Measurements from ENCODE around the gene CCSER1.

CCSER1 gene

GRCh38 chr4:90982813-90983212, 855.6 kb downstream of the CCSER1 start:
- Histone ChIP-seq H3K27ac (ENCODE audit: low read length) (no peak overlapping the region), H3K4me3 (ENCODE audit: low read length) (no peak overlapping the region), H3K9me3 (ENCODE audit: insufficient read depth, low read depth, low read length) (no peaks in the 10 kb centered on the region), H3K9ac (ENCODE audit: low read depth, low read length) (no peak overlapping the region), H3K4me1 (ENCODE audit: insufficient read depth, low read length) (no peaks in the 10 kb centered on the region), H3K27me3 (ENCODE audit: insufficient read depth, low read length) (no peaks in the 10 kb centered on the region), H3K36me3 (ENCODE audit: insufficient read depth, low read depth, low read length) (no peaks in the 10 kb centered on the region)

GRCh38 chr4:90990284-90990683, 863.1 kb downstream of the CCSER1 start:
- Histone ChIP-seq H3K4me3 (ENCODE audit: low read length) (no peak overlapping the region), H3K36me3 (ENCODE audit: insufficient read depth, low read depth, low read length) (no peaks in the 10 kb centered on the region), H3K9me3 (ENCODE audit: insufficient read depth, low read depth, low read length) (no peaks in the 10 kb centered on the region), H3K9ac (ENCODE audit: low read depth, low read length) (no peak overlapping the region), H3K4me1 (ENCODE audit: insufficient read depth, low read length) (no peaks in the 10 kb centered on the region), H3K27ac (ENCODE audit: low read length) (no peak overlapping the region), H3K27me3 (ENCODE audit: insufficient read depth, low read length) (no peaks in the 10 kb centered on the region)

- no peaks in the 10 kb centered on the region for H3K27me3 ChIP-seq (ENCODE audit: insufficient read depth, low read length)
- H3K27ac ChIP-seq (ENCODE audit: low read length) = no peak overlapping the region
- no peak overlapping the region for H3K4me3 ChIP-seq (ENCODE audit: low read length)
- H3K9ac ChIP-seq (ENCODE audit: low read depth, low read length) = no peak overlapping the region
- H3K4me1 ChIP-seq (ENCODE audit: insufficient read depth, low read length) = no peaks in the 10 kb centered on the region
- H3K36me3 ChIP-seq (ENCODE audit: insufficient read depth, low read depth, low read length) = no peaks in the 10 kb centered on the region
- H3K9me3 ChIP-seq (ENCODE audit: insufficient read depth, low read depth, low read length) = no peaks in the 10 kb centered on the region
Measured at GRCh38 chr4:90992213-90992612, 865.0 kb downstream of the CCSER1 start.

DNA sequence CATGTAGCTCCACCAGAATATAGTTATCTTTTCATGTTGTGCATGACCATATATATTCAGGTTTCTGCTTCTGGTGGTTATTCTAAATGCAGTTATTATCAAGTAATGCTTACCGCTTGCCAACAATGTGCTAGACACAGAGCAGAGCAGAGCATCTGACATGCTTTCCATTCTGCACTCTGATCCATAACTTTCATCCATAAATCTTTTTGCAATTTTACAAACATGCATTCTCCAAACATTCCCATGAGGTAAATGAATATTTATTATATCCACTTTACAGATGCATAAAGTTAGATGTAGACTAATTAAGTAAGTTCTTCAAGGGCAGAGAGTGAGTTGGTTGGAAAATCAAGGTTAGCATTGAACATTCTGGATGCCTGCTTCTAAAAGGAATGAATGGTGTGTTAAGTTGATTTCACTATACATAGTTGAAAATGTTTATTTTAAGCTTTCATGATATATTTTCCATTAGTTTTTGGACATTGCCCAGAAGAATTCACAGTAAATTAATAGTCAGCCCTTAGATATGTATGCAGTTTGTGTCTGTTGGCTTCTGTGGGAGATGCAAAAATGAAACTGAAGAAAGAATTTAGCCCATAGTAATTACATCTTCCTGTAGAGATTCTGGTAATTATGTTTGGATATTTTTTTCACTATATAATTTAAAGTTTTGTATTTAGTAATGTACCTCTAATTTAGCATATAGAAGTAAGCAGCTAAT, 867.8 kb downstream of the CCSER1 start:
- no peak overlapping the region for H3K9ac ChIP-seq (ENCODE audit: low read depth, low read length)
- H3K27ac ChIP-seq (ENCODE audit: low read length) = no peak overlapping the region
- H3K27me3 ChIP-seq (ENCODE audit: insufficient read depth, low read length) = no peaks in the 10 kb centered on the region
- H3K9me3 ChIP-seq (ENCODE audit: insufficient read depth, low read depth, low read length) = no peaks in the 10 kb centered on the region
- no peaks in the 10 kb centered on the region for H3K36me3 ChIP-seq (ENCODE audit: insufficient read depth, low read depth, low read length)
- no peaks in the 10 kb centered on the region for H3K4me1 ChIP-seq (ENCODE audit: insufficient read depth, low read length)
- H3K4me3 ChIP-seq (ENCODE audit: low read length) = no peak overlapping the region

DNA sequence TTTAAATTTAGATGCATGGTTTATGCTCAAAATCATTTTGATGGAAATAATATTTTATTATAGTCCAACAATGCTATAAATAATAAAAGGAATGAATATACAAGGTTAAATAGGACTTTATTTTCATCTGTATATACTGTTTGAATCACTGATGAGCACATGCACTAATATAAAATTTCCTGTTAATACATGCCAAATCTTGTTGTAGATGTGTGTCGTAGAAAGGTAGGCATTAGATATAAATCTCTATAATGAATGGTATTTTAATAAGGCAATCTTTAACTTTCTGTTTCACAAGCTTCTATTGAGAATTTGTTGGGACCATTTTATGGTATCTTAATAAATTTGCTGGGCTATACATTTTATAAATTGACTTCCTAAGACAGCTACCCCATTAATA, 868.8 kb downstream of the CCSER1 start:
- no peak overlapping the region for H3K4me3 ChIP-seq (ENCODE audit: low read length)
- H3K4me1 ChIP-seq (ENCODE audit: insufficient read depth, low read length) = no peaks in the 10 kb centered on the region
- no peak overlapping the region for H3K9ac ChIP-seq (ENCODE audit: low read depth, low read length)
- H3K27me3 ChIP-seq (ENCODE audit: insufficient read depth, low read length) = no peaks in the 10 kb centered on the region
- no peak overlapping the region for H3K27ac ChIP-seq (ENCODE audit: low read length)
- H3K36me3 ChIP-seq (ENCODE audit: insufficient read depth, low read depth, low read length) = no peaks in the 10 kb centered on the region
- H3K9me3 ChIP-seq (ENCODE audit: insufficient read depth, low read depth, low read length) = no peaks in the 10 kb centered on the region

GRCh38 chr4:90996813-90997212, 869.6 kb downstream of the CCSER1 start:
- H3K36me3 ChIP-seq (ENCODE audit: insufficient read depth, low read depth, low read length) = no peaks in the 10 kb centered on the region
- H3K9me3 ChIP-seq (ENCODE audit: insufficient read depth, low read depth, low read length) = no peaks in the 10 kb centered on the region
- no peak overlapping the region for H3K9ac ChIP-seq (ENCODE audit: low read depth, low read length)
- no peaks in the 10 kb centered on the region for H3K27me3 ChIP-seq (ENCODE audit: insufficient read depth, low read length)
- H3K4me1 ChIP-seq (ENCODE audit: insufficient read depth, low read length) = no peaks in the 10 kb centered on the region
- no peak overlapping the region for H3K27ac ChIP-seq (ENCODE audit: low read length)
- no peak overlapping the region for H3K4me3 ChIP-seq (ENCODE audit: low read length)

GRCh38 chr4:91015861-91016260, 888.7 kb downstream of the CCSER1 start:
- H3K4me1 ChIP-seq (ENCODE audit: insufficient read depth, low read length) = peaks cover 5% of the 10 kb centered on the region; the same call in 1 of the 2 replicates
- no peaks in the 10 kb centered on the region for H3K9me3 ChIP-seq (ENCODE audit: insufficient read depth, low read depth, low read length)
- H3K27me3 ChIP-seq (ENCODE audit: insufficient read depth, low read length) = no peaks in the 10 kb centered on the region
- no peaks in the 10 kb centered on the region for H3K36me3 ChIP-seq (ENCODE audit: insufficient read depth, low read depth, low read length)
- no peak overlapping the region for H3K9ac ChIP-seq (ENCODE audit: low read depth, low read length)
- no peak overlapping the region for H3K4me3 ChIP-seq (ENCODE audit: low read length)
- no peak overlapping the region for H3K27ac ChIP-seq (ENCODE audit: low read length)

DNA sequence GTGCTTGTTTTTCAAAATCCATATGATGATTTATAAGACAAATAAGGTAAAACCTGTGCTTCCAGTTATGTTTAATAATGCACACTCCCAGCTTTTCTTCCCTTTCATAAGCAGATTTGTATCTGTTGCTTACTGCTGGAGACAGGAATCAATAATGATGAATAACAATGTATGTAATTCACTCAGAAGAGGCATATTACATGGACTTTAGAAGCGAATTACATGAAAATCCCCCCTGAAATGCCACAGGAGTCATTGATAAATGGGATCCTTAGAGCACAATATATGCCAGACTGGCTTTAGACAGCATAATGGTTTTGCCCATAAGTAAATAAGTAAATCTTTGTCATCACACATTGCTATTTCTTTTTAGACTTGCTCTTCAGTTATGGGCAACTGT, 892.3 kb downstream of the CCSER1 start:
- H3K36me3 ChIP-seq (ENCODE audit: insufficient read depth, low read depth, low read length) = no peaks in the 10 kb centered on the region
- no peak overlapping the region for H3K9ac ChIP-seq (ENCODE audit: low read depth, low read length)
- peaks cover 5% of the 10 kb centered on the region; the same call in 1 of the 2 replicates for H3K4me1 ChIP-seq (ENCODE audit: insufficient read depth, low read length)
- no peaks in the 10 kb centered on the region for H3K27me3 ChIP-seq (ENCODE audit: insufficient read depth, low read length)
- no peak overlapping the region for H3K27ac ChIP-seq (ENCODE audit: low read length)
- no peaks in the 10 kb centered on the region for H3K9me3 ChIP-seq (ENCODE audit: insufficient read depth, low read depth, low read length)
- H3K4me3 ChIP-seq (ENCODE audit: low read length) = no peak overlapping the region

DNA sequence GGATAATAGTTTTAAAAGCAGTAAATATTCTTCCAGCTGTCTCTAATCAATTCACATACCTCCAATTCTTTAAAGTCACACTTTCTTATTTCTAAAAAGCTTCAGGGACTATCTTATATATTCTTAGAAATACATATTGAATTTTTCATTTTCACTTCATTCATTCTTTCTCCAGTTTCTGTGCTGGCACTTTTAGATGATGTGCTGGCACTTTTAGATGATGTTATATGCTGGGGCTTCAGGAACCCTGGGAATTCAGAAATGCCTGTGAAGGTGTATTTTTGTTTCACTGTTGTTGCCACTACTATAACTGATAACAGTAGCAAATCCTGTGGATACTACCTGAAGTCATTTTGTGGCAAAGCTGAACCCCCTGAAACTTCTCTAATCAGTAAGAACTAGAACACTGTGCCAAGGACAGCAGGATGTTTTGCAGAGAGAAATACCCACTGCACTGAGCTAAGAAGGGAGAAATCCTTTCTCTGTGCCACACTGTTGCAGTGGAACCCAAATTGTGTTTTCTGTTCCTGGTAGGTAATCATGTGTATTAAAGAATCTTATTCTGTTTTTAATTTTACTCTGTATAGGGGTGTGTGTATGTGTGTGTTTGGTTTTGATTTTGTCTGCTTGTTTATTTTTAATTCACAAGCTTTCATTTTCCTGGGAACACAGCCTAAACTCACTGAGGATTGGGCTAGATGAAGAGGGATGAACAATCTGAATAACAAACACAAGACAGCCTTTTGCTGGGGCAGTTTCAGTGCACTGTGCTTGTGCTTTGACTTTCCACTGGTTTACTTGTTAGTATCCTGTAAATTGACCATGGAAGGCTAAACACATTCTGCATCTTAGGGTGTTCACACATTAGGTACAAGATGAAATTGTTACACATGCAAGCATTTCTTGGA, 898.3 kb downstream of the CCSER1 start:
- H3K9ac ChIP-seq (ENCODE audit: low read depth, low read length) = no peak overlapping the region
- H3K36me3 ChIP-seq (ENCODE audit: insufficient read depth, low read depth, low read length) = no peaks in the 10 kb centered on the region
- no peaks in the 10 kb centered on the region for H3K9me3 ChIP-seq (ENCODE audit: insufficient read depth, low read depth, low read length)
- no peak overlapping the region for H3K4me3 ChIP-seq (ENCODE audit: low read length)
- H3K4me1 ChIP-seq (ENCODE audit: insufficient read depth, low read length) = no peaks in the 10 kb centered on the region; the same call in 1 of the 2 replicates
- no peaks in the 10 kb centered on the region for H3K27me3 ChIP-seq (ENCODE audit: insufficient read depth, low read length)
- H3K27ac ChIP-seq (ENCODE audit: low read length) = no peak overlapping the region

DNA sequence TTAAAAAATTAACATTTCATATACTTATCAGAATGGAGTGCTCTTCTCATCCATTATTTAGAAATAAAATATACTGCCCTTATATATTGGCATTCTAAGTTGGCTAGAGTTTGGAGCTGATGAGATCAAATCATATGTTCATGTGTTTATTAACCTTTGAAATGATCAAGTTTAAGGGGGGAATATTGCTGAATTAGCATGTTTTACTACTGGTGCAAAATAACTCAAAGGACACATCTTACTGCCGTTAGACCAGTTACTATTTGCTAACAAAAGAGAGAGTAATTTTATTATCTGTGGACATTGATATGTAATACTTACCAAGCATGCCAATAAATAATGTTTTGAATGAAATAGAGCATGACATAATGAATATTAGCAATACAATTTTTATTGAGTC, 901.0 kb downstream of the CCSER1 start:
- no peaks in the 10 kb centered on the region for H3K9me3 ChIP-seq (ENCODE audit: insufficient read depth, low read depth, low read length)
- no peaks in the 10 kb centered on the region for H3K27me3 ChIP-seq (ENCODE audit: insufficient read depth, low read length)
- no peak overlapping the region for H3K4me3 ChIP-seq (ENCODE audit: low read length)
- H3K4me1 ChIP-seq (ENCODE audit: insufficient read depth, low read length) = no peaks in the 10 kb centered on the region; the same call in 1 of the 2 replicates
- H3K27ac ChIP-seq (ENCODE audit: low read length) = no peak overlapping the region
- H3K36me3 ChIP-seq (ENCODE audit: insufficient read depth, low read depth, low read length) = no peaks in the 10 kb centered on the region
- no peak overlapping the region for H3K9ac ChIP-seq (ENCODE audit: low read depth, low read length)

- no peaks in the 10 kb centered on the region for H3K4me1 ChIP-seq (ENCODE audit: insufficient read depth, low read length)
- H3K9me3 ChIP-seq (ENCODE audit: insufficient read depth, low read depth, low read length) = no peaks in the 10 kb centered on the region
Measured at GRCh38 chr4:91031761-91032160, 904.6 kb downstream of the CCSER1 start.

More at GRCh38 chr4:91031761-91032160, 904.6 kb downstream of the CCSER1 start:
- H3K27ac ChIP-seq (ENCODE audit: low read length) = no peak overlapping the region
- H3K27me3 ChIP-seq (ENCODE audit: insufficient read depth, low read length) = no peaks in the 10 kb centered on the region
- no peak overlapping the region for H3K4me3 ChIP-seq (ENCODE audit: low read length)
- no peak overlapping the region for H3K9ac ChIP-seq (ENCODE audit: low read depth, low read length)
- no peaks in the 10 kb centered on the region for H3K36me3 ChIP-seq (ENCODE audit: insufficient read depth, low read depth, low read length)

Data from iPS-20b (cell line).